Suppressor macrophage (primary cell): Measurements from ENCODE around the gene ASS1.

Experiments
- DNase-seq, 4 experiments: peaks; one replicate each; pipeline ENCODE4 v3.0.0-alpha.2; 2020 to 2022

The ASS1 gene

DNA sequence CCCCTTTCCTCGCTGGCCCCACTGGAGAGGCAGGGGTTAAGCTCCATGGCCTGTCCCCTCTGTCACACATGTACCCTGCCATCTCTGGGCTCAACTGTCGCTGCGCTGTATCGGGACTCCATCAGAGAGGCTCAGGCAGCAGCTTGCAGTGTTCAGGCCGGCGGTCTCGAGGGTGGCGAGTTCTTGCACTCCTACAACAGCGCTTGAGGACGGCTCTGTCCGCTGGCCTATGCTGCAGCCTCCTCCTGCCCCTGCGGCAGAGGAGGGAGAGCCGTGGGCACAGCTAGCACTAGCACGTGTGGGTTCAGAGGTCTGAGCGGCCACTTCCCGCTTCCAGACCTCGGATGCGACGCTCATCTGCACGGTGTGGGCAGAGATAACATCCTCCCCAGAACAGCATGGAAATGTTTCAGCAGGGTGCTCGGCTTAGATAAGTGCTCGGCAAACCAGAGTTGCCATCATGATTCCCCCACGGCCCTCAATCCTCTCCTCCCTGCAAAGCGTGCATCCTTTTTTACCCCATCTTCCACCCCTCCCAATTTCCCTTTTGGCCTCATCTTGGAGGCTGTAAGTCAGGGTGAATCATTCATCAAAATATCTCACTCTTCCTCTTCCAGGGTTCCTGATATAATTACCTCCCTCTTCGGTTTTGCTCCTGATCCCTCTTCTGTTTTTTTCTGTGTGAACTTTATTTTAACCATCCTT is 92.7 kb downstream of the ASS1 start:
- DNase-seq = peak; percentile 53 to 71 (median 58)

DNA sequence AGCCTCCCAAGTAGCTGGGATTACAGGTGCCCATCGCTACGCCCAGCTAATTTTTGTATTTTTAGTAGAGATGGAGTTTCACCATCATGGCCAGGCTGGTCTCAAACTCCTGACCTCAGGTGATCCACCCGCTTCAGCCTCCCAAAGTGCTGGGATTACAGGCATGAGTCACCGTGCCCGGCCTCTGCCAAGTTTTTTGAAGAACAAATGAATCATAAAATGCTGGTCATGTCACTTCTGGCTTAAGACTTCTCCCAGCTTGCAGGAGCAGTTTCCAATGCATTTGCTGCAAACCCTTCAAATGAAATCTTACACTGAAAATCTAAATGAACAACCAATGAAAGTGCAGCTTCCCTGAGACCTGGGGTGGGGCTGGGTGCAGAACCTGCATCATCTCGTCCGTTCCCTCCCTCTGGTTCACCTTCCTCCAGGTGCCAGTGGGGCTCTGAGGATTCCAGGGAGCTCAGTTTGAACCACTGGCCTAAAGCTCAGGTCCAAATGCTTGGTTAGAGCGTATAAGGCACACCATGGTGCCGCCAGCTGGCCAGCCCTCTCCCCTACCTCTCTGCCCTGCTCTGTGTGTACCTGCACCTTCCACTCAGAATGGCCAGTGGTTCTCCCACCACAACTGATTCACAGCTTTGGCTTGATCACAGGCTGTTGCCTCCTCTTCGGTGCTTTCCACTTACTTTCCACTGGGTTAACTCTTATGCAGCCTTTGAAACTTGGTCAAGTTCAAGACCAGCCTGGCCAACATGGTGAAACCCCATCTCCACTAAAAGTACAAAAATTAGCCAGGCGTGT is 94.9 kb downstream of the ASS1 start:
- DNase-seq = peak in 1 of 4 experiments; percentile 21

DNA sequence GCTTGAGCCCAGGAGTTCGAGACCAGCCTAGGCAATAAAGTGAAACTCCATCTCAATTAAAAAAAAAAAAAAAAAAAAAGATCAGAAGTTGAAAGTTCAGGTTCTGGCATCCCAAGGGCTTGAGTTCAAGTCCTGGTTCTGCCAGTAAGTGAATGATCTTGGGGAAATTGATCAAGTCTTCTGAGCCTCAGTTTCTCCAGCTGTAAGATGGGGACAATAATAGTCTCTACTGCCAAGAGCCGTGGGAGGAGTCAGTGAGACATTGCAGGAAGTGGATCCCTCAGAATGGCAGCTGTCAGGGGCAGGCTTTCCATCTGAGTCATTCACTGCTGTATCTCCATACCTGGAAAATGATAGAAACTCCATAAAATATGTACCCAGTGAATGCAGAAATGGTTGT is 96.8 kb downstream of the ASS1 start:
- DNase-seq = no peak

- no peak for DNase-seq
These were observed 97.3 kb downstream of the ASS1 start for GRCh38 chr9:130542038-130542437.

DNA sequence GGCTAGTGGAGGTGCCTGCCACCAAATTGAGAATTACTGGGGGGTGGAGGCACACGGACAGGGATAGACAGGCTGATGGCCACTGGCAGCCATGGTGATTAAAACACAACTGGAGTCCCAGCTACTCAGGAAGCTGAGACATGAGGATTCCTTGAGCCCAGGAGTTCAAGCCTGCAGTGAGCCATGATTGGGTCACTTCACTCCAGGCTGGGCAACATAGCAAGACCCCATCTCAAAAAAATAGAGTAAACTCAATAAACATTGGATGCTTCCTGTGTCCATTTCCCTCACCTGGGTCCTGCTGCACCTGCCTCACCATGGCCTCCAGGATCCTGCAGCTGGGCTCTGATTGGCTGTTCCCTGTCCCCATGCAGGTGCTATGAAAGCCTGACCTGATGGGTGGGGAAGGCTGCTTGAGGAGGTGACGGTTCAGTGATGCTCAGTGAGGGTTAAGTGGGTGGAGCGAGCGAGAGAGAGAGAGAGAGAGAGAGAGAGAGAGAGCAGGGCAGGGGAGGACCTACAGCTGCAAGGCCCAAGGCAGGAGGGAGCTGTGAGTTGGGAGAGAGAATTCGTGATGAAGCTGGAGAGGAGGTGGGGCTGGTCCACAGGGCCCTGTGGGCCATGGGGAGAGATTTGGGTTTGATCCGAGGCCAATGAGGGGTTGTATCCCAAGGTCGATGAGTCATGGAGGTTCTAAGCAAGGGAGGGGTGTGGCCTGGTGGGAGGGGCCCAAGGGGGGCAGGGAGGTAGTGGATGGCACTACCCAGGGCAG is 97.9 kb downstream of the ASS1 start:
- DNase-seq = no peak

DNA sequence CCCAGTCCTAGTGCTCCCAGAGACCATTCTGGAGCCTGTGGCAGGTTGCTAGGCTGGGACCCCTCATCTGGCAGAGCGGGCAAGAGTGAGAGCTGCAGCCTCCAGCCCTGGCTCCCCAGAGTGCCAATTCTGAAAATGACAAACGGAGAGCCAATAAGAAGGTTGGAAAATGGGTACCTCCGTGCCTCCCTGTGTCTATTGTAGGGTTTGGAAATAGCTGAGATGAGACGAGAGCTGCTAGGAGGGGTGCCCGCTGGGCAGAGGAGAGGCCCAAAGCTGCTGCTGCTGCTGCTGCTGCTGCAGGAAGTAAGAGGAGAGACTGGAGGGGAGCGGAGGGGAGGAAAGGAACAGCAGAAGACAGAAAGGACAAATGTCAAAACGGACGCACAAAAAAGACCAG is 98.6 kb downstream of the ASS1 start:
- no peak for DNase-seq

GRCh38 chr9:130543859-130544258 is 99.1 kb downstream of the ASS1 start:
- DNase-seq = no peak

DNA sequence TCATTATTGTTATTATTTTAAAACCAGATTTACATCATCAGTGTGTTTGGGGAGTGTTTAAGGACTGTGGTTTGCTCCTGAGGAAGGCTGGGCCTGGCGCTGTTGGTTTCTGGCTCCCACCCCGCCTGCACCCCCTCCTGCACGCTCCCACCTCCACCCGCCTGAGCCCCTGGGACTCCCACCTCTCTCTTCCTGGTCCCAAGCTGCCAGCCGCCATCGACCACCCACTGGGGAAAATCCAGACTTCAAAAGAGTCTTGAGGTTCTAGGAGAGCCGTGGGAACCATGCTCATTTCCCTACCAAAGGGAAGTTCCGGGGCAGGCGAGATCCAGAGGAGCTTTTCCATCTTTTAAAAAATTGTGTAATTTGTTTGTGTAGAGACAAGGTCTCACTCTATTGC is 99.6 kb downstream of the ASS1 start:
- DNase-seq = no peak

- no peak for DNase-seq
These were observed 103.3 kb downstream of the ASS1 start for GRCh38 chr9:130548103-130548502.

- no peak for DNase-seq
These were observed 104.5 kb downstream of the ASS1 start for GRCh38 chr9:130549093-130549735.
